Astrocyte (in vitro differentiated cells and primary cell): Measurements from ENCODE around the gene JKAMP.

ENCODE experiments used
- EZH2 ChIP-seq: IDR thresholded peaks from 2 replicates; pipeline ENCODE4 v1.6.1; 2012; ENCODE audit warnings: mild to moderate bottlenecking, low read length, inconsistent platforms; ENCODE audit not compliant: insufficient read depth
- TF ChIP-seq, protein P1 (sequence below): IDR thresholded peaks from 2 replicates; pipeline ENCODE4 v1.5.1; 2011; ENCODE audit warnings: low read depth, mild to moderate bottlenecking, inconsistent platforms, low read length, moderate library complexity; ENCODE audit not compliant: insufficient read depth

DNA sequence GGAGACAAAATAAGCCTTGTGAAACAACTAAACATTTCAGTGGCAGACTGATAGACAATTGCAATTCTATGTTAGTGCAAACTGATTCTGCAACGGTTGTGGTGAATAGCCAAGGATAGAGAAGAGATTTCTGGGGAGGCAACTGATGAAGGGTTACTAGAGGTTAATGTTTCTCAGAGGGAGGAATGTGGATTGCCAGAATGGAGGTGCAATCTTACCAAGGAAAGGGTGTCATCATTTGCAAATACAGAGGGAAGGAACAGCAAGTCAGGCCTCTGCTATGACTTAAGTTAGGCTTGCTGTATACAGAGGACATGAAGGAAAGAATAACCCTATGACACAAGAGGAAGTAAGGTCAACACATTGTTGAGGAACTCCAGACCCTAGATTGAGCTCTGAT is 56.5 kb downstream of the JKAMP start:
- TF ChIP-seq, protein P1, sequence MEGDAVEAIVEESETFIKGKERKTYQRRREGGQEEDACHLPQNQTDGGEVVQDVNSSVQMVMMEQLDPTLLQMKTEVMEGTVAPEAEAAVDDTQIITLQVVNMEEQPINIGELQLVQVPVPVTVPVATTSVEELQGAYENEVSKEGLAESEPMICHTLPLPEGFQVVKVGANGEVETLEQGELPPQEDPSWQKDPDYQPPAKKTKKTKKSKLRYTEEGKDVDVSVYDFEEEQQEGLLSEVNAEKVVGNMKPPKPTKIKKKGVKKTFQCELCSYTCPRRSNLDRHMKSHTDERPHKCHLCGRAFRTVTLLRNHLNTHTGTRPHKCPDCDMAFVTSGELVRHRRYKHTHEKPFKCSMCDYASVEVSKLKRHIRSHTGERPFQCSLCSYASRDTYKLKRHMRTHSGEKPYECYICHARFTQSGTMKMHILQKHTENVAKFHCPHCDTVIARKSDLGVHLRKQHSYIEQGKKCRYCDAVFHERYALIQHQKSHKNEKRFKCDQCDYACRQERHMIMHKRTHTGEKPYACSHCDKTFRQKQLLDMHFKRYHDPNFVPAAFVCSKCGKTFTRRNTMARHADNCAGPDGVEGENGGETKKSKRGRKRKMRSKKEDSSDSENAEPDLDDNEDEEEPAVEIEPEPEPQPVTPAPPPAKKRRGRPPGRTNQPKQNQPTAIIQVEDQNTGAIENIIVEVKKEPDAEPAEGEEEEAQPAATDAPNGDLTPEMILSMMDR, result no peak
- TF ChIP-seq EZH2, result no peak
